HG02973 (cell line): Measurements from ENCODE around the gene HNF1A.

Source experiments
- ATAC-seq: cut with Tn5 transposase; IDR thresholded peaks from one replicate; pipeline ENCODE4 v1.9.1; 2021; ENCODE audit warnings: moderate library complexity; ENCODE audit not compliant: unreplicated experiment

Gene HNF1A

DNA sequence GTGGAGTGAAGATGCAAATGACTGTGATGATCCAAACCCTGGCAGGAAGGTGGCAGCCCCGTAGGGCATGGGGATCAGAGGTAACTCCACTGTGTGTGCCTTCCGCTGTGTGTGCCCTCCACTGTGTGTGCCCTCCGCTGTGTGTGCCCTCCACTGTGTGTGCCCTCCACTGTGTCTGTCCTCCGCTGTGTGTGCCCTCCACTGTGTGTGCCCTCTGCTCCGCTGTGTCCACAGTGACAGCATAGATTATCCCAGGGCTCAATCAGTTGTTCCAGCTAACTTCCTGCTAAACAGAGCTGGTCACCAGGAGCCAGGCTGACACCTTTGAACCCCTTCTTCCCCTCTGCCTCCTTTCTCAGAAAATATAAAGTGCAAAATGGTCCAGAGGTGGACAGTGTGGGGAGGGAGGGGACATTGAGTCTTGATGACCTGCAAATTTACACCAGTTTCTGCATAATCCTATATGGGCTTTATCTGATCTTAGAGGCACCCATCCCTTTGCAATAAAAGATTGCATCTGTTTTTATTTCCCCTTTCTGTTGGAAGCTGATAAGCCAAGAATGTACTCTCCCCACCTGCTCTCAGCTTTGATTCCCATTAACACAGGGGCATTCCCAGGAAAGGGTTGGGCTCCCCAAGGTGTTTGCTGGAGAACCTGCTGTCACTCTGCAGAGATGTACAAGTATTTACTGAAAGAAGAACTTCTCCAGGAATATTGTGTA, 21.6 kb upstream of the HNF1A start:
- ATAC-seq: no peak

- ATAC-seq: no peak
Observed at GRCh38 chr12:120959111-120959878, 19.0 kb upstream of the HNF1A start.

GRCh38 chr12:120960657-120961056, 17.7 kb upstream of the HNF1A start:
- no peak for ATAC-seq

DNA sequence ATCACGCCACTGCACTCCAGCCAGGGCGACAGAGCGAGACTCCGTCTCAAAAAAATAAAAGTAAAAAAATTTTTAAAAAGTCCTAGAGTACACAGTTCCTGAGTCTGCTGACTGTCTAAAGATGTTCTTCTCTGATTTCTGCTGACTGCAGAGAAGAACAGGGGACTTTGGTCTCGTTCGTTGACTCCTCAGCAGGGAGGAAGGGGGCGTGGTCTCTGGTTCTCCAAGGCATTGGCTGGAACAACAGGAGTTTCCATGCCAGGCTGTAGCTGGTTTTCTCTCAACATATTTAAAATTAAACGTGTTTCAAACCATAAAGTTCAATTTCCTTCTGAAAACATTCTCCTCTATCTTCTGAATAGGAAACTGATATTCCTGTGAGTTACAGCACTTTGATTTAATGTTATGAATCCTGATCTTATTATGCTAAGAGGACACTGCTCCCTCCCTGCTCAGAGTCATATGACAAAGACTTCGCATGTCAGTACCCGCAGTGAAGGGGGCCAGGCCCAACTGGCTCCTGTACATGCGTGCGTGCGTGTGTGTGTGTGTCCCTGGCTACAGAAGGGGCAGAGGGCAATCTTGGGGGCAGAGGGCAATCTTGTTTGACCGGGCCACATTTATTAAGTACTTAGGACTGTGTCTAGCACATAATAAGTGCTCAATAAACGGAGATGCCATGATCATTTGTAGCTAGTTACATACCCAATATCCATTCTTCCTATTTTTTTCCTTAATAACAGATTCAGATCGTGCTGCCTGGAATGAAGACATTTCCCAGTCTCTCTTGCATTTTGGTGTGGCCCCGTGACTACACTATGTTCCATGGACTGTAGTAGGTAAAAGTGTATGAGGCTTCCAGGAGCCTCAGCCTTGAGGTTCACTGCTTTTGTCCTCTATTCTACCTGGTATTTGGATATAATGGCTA, 16.5 kb upstream of the HNF1A start:
- no peak for ATAC-seq

DNA sequence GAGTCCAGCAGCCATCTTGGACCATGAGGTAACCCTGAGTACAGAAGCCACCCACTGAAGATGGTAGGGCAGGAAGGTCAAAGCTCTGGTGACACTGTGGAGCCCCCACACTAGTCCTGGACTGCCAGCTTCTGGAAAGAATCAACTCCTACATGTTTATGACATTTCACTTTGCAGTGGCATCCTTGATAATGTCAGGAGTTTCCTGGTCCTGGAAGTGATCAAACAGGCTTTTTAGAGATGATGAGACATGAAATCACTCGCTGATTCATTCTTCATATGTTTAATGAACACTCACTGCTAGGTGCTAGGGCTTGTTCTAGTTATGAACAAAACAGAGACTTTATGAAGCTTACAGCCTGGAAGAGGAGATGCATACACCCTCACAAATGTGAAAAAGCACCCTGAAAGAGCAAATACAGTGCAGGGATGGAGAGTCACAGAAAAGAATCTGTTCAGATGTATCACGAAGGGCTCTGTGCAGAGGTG, 15.8 kb upstream of the HNF1A start:
- ATAC-seq: no peak

- ATAC-seq: no peak
Observed at GRCh38 chr12:120964298-120964697, 14.0 kb upstream of the HNF1A start.

DNA sequence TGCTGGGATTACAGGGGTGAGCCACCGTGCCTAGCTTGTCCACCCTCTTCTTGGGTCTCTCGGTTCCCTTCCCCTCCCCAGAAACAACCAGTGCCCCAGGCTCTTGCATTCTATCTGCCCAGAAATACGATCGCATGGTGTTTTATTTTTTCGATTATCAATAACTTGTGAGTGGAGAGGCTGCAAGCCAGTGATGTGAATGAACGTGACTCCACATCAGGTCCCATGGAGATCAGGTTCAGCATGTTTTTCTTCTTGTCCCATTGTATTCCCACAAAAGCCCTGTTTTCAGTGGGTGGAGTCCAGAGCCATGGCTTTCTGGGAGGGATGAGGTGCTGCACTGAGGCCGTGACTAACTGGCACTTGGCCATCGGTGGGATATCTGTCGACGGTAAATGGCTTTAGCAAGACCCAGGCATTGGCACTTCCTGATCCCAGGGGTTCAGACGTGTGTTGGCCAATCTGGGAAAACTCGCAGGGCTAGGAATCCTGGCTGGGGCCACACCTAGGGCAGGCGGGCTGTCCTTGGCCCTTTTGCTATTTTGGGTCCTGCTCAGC, 12.7 kb upstream of the HNF1A start:
- ATAC-seq: no peak

DNA sequence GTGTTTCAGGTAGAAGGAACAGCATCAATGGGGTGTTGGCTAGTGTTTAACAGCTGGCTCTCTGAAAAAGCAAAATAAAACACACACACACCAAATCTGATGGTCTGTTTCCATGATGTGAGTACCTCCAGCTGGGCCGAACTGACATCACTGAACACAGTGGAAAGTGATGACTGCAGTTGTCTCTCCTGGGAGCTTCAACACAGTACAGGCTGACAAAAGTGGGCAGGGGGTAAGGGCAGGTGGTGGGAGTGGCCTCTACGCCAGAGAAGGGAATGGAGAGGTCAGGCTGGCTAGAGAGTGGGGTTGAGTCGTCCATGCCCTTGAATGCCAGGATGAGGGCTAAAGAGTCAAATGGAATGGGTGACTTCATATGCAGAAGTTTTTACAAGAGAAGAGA, 8.0 kb upstream of the HNF1A start:
- no peak for ATAC-seq

DNA sequence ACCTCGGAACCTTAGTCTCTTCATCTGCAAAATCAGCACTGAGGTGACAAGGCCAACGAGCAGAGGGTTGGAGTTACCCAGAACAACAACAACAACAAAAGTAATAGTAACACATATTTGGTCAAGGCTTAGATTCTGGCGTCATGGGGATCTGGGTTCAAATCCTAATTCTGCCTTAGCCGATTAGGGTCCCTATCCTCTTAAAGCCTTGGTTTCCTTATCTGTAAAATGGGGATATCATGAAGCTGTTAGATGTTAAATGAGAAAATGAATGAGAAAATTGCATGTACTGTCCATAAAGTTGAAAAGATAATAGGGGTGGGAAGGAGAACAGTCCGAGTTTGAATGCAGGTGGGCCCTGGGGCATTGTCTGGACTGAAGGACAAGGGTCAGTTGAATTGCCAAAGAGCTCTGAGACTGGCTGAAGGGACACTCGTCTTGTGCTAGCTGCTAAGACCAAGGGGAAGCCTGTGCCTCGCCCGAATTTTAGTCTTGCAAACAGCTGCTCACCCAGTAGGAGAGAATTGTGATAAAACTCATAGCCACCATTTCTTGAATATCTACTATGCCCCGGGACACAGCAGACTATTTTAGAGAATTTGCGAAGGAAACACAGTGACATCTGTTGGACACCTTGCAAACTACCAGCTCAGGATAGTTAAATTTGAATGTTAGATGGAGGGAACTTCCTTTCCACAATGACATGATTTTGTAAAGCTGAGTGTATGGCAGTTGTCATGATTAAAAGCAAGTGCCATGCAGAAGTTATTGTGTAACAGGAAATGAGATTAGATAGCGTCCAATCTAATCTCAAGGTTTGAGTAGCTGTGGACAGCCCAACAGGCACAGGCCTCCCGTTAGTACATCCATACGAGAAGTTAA, 6.8 kb upstream of the HNF1A start:
- ATAC-seq: no peak

- ATAC-seq: no peak
Observed at GRCh38 chr12:120972870-120973543, 5.3 kb upstream of the HNF1A start.

DNA sequence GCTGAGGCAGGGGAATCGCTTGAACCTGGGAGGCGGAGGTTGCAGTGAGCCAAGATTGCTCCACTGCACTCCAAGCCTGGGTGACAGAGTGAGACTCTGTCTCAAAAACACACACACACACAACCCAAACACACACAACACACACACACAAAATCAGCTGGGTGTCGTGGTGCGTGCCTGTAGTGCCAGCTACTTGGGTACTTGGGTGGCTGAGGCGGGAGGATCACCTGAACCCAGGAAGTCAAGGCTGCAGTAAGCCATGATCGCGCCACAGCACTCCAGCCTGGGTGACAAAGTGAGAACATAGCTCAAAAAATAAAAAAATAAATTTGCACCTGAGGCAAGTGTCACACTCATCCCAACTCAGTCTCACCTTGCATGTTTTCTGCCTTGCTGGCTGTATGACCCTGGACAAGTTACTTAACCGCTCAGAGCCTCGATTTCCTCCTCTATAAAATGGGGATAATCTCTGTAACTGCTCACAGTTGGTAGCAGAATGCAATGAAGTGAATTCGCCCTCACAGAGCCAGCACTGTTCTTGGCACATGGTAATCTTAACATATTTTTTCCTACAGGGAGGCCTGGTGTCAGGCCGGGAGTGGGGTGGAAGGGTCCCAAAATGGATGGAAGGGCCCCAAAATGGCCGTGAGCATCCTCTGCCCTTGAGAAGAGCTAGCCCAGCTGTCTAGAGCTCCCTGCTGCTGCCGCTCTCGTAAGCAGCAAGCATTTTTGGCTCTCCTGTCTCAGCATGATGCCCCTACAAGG, 630 bp upstream of the HNF1A start:
- ATAC-seq: no peak

DNA sequence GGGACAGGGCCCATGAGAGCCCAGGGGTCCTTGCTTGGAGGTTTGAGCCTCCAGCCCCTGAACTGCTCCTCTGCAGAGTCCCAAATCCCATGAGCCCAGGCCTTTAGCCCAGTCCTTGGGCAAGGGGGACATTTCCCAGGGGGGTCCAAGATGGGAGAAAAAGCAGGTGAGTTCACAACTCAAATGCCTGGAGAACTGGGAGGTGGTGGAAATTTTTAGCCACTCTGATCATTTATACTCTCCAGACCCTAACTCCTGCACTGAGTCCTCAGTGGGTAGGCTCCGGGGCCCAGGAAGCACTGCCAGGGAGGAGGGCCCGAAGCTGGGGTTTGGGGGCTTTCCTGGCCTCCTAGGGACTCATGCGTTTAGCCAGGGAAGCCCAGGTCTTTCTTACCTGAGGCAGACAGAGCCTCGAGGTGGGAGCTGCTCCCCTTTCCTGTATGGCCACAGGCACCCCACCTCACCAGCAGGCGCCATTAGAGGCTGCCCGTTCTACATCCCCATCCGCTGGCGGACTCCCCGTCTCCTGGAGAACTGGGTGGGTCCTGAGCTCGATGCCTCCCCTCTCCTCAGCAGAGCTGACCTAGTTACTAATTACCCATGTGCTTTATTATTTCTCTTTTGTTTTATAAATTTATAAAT, 998 bp downstream of the HNF1A start:
- no peak for ATAC-seq

GRCh38 chr12:120979862-120980696, 1.7 kb downstream of the HNF1A start:
- ATAC-seq: no peak

GRCh38 chr12:120980800-120981368, 2.5 kb downstream of the HNF1A start:
- ATAC-seq: no peak

GRCh38 chr12:120981407-120981941, 3.1 kb downstream of the HNF1A start:
- no peak for ATAC-seq

DNA sequence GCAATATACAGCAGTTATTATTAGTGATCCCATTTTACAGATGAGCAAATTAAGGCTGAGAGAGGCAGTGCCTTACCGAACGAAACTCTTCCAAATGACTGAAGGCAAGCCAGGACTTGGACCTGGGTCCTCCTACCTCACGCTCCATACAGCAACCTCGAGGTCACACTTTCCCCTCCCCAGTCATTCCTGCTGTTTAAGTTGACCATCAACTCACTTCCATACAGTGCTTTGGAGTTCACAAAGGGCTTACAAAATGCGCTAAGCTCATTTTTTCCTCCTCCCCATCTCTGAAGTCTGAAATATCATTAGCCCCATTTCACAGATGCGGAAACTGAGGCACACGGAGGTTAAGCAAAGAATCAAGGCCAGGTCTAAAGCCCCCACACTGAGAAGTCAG, 4.3 kb downstream of the HNF1A start:
- no peak for ATAC-seq

GRCh38 chr12:120983759-120984158, 5.4 kb downstream of the HNF1A start:
- no peak for ATAC-seq
